ENCODE measurements around the gene DCTN4. TPM values are rescaled to one million over a fixed set of nuclear protein-coding genes. Genes with fewer than 3 reads are reported as not detected.

DCTN4 gene
- total RNA-seq, 1 donor from 2014 or later = 68.5 TPM

GRCh38 chr5:150780187-150780692 lies 21.4 kb upstream of the DCTN4 start:
- Histone ChIP-seq H3K27me3 (no peaks in the 10 kb centered on the region), H3K27ac (peak overlapping the region; percentile 93), H3K4me3 (peak overlapping the region; percentile 77), H3K4me1 (peaks cover 66% of the 10 kb centered on the region), H3K9me3 (no peaks in the 10 kb centered on the region), H3K36me3 (no peaks in the 10 kb centered on the region)
- ATAC-seq = peak; percentile 8
- TF ChIP-seq, protein P1, sequence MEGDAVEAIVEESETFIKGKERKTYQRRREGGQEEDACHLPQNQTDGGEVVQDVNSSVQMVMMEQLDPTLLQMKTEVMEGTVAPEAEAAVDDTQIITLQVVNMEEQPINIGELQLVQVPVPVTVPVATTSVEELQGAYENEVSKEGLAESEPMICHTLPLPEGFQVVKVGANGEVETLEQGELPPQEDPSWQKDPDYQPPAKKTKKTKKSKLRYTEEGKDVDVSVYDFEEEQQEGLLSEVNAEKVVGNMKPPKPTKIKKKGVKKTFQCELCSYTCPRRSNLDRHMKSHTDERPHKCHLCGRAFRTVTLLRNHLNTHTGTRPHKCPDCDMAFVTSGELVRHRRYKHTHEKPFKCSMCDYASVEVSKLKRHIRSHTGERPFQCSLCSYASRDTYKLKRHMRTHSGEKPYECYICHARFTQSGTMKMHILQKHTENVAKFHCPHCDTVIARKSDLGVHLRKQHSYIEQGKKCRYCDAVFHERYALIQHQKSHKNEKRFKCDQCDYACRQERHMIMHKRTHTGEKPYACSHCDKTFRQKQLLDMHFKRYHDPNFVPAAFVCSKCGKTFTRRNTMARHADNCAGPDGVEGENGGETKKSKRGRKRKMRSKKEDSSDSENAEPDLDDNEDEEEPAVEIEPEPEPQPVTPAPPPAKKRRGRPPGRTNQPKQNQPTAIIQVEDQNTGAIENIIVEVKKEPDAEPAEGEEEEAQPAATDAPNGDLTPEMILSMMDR (IDR thresholded peaks at IDR 0.05) = no peak
- intact Hi-C loops (cut with DNase I) = no loop called here
- DNase-seq = no peak

DNA sequence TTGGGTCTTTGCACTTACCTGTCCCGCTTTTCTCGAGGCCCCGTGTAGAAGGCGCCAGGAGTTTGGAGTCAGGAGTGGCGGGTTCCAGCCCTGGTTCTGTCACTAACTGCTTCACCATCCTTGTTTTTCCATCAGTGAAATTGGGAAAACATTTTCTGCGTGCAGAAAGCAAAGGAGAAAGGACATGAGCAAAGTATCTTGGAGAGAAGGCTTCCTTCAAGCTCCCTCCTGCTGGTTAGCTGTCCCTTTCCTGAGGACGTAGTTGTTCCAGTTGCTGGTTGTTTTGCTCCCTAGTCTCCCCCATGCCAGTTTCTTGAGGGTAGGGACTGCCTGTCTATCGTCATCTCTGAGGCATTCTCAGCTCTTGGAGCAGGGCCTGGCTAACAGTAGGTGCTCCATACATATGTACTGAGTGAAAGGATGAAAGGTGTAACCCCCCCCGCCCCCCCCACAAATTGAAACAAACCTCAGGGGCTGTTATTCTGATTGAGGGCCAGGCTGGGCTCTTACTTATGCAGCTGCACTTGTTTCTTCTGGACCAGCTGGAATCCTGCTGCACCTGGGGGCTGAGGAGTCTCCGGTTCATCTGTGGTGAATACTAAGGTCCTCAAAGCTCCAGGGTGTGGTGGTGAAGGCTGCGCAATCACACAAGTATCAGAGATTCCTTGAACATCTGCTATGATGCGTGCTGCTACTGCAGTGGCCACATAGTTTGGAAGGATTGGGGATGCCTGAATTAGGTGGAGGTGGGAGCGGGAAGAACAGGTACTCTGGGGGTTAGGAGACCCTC lies 20.8 kb upstream of the DCTN4 start:
- TF ChIP-seq, protein P1 (IDR thresholded peaks at IDR 0.05) = no peak
- Histone ChIP-seq H3K27me3 (no peaks in the 10 kb centered on the region), H3K4me3 (peak overlapping the region; percentile 77), H3K27ac (peak overlapping the region; percentile 93), H3K4me1 (peaks cover 59% of the 10 kb centered on the region), H3K36me3 (no peaks in the 10 kb centered on the region), H3K9me3 (no peaks in the 10 kb centered on the region)
- intact Hi-C loops (cut with DNase I) = no loop called here
- DNase-seq (no peak), ATAC-seq (no peak)

DNA sequence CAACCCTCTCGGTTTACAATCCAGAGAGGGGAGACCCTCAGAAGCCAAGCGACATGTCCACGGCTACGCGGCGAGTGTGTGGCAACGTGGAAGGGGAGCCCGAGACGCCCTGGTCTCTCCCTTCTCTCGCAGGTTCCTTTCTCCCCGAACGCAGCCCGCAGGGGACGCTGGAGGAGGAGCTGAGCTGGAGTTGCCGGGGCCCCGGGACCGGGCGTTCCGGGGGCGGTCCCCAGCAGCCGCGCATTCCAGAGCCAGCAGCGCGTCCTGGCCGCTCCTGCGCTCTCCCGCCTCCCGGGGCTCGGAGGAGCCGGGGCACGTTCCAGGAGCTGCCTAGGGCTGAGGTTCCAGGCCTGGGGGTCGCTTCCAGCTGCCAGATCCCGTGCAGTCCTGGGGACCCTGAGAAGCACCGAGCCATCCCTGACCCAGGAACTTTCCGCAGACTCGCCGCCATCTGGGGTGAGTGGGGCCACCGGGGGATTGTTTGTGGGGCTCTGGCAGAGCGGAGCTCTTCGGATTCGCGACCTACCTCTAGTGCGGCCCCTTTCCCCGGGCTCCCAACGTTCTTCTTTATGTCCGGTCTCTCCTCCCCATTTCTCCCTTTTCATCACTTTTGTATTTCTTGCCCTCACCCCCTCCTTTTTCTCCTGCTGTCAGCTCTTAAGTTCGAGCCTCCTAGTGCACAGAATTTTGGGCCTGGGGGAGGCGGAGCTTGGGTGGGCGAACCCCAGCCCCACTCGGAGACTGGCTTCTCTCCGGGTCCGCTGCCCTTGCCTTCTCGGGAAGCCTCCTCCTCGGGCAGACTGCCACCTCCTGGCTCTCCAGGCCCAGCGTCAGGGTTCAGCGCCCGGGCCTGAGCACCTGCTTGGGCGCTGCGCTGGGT lies 19.9 kb upstream of the DCTN4 start, which contains the start of gene SMIM3:
TSS of gene SMIM3 (plus strand) at position 241 of the 880 bp plus-strand sequence. CDS start 16,684 bp downstream, outside the sequence.
- Histone ChIP-seq H3K4me1 (peaks cover 51% of the 10 kb centered on the region), H3K9me3 (no peaks in the 10 kb centered on the region), H3K4me3 (peak within 1 kb of the TSS; percentile 77), H3K27ac (peak within 1 kb of the TSS; percentile 93), H3K27me3 (no peaks in the 10 kb centered on the region), H3K36me3 (no peaks in the 10 kb centered on the region)
- DNase-seq (peak; percentile 92), ATAC-seq (peak; percentile 92)
- intact Hi-C loops (cut with DNase I) = no loop called here
- TF ChIP-seq, protein P1 (IDR thresholded peaks at IDR 0.05) = peak; percentile 46

GRCh38 chr5:150778088-150778516 lies 19.3 kb upstream of the DCTN4 start:
- Histone ChIP-seq H3K9me3 (no peaks in the 10 kb centered on the region), H3K4me1 (peaks cover 44% of the 10 kb centered on the region), H3K27ac (peak overlapping the region; percentile 93), H3K36me3 (no peaks in the 10 kb centered on the region), H3K4me3 (peak overlapping the region; percentile 77), H3K27me3 (no peaks in the 10 kb centered on the region)
- TF ChIP-seq, protein P1 (IDR thresholded peaks at IDR 0.05) = no peak
- intact Hi-C loops (cut with DNase I) = no loop called here
- ATAC-seq = no peak
- no peak for DNase-seq

DNA sequence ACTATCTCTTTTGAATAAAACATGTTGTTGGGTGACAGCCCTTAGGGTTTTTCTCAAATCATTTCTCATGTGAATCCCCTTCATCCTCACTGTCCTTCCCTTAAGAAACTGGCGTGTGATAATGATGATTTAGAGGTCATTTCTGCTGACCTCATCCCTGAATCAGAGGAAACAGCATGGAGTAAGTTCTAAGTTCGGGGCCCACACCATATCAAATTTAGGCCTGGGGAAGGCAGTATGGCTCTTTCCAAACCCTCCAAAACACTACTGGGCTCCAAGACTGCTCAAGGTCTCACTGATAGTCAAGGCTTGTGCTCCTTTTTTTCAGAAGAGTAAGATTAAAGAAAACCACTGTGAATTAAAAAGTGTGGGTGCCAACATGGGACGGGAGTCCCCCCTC lies 18.9 kb upstream of the DCTN4 start:
- H3K4me1 ChIP-seq = peaks cover 40% of the 10 kb centered on the region
- no peak for DNase-seq
- no peaks in the 10 kb centered on the region for H3K36me3 ChIP-seq
- peak overlapping the region; percentile 93 for H3K27ac ChIP-seq
- ATAC-seq = no peak
- no peaks in the 10 kb centered on the region for H3K27me3 ChIP-seq
- H3K9me3 ChIP-seq = no peaks in the 10 kb centered on the region
- TF ChIP-seq, protein P1 (IDR thresholded peaks at IDR 0.05) = no peak
- peak overlapping the region; percentile 77 for H3K4me3 ChIP-seq
- intact Hi-C loops (cut with DNase I) = no loop called here
